Thyroid gland (tissue), 4 donors: ENCODE measurements around the gene EZH1. TPM values are rescaled to one million over a fixed set of nuclear protein-coding genes. Genes with fewer than 3 reads are reported as not detected.

Source experiments
- DNase-seq, 2 donors: peaks; one replicate each; pipeline ENCODE4 v3.0.0-alpha.2; 2019
- H3K27ac ChIP-seq, 3 donors: fragments of 200-600 bp; sonication (generic); 1 replicate in 2 of 3; 2 replicates in 1 of 3; pipeline ENCODE4 v1.5.1; 2016 to 2019; ENCODE audit warnings: mild to moderate bottlenecking in 1 of 3, moderate library complexity in 1 of 3
- H3K27me3 ChIP-seq: fragments of 200-600 bp; sonication (generic); one replicate; pipeline ENCODE4 v1.5.1; 2019
- H3K36me3 ChIP-seq, 2 donors: fragments of 200-600 bp; sonication (generic); one replicate each; pipeline ENCODE4 v1.5.1; 2016 to 2019
- H3K4me1 ChIP-seq, 2 donors: fragments of 200-600 bp; sonication (generic); one replicate each; pipeline ENCODE4 v1.5.1; 2017 to 2019
- H3K4me3 ChIP-seq, 3 donors: fragments of 200-600 bp; sonication (generic); replicated peaks in 1 of 3; 1 replicate in 2 of 3; 2 replicates in 1 of 3; pipeline ENCODE4 v1.5.1; 2016; ENCODE audit warnings: mild to moderate bottlenecking in 1 of 3
- H3K9me3 ChIP-seq: fragments of 200-600 bp; sonication (generic); one replicate; pipeline ENCODE4 v1.5.1; 2017
- POLR2A ChIP-seq, 2 donors: fragments of 450-650 bp; IDR thresholded peaks; one replicate each; pipeline ENCODE4 v1.6.1; 2017; ENCODE audit warnings: antibody characterized with exemption in 2 of 2, mild to moderate bottlenecking in 2 of 2, moderate library complexity in 1 of 2
- WGBS, 2 donors: methylation state at CpG; one replicate each; pipeline ENCODE4 v1.1.5; 2017; 5-methylcytosine and 5-hydroxymethylcytosine counted together
- intact Hi-C: fragments of 100-400 bp; cut with DNase I; formaldehyde crosslinking; loops from one replicate; pipeline ENCODE4 v1.15.1; 2023
- total RNA-seq, 4 donors: library from RNA; depleted of rRNA; stranded (reverse); fragments of >200 nt; gene quantifications; one replicate each; pipeline ENCODE4 v1.2.3, GENCODE V29; 2016
- TF ChIP-seq, protein P1 (sequence below), 6 experiments: fragments of 200-600 bp in 3 of 6; fragments of 450-650 bp in 3 of 6; sonication (generic) in 3 of 6; IDR thresholded peaks; one replicate each; pipeline ENCODE4 v1.5.1; 2016 to 2019; ENCODE audit warnings: antibody characterized with exemption in 6 of 6, mild to moderate bottlenecking in 2 of 6, inconsistent platforms in 1 of 6, moderate library complexity in 1 of 6

The EZH1 gene
- total RNA-seq, 4 donors from 2014 or later: 39.3 to 69.2 (median 56.4) TPM

DNA sequence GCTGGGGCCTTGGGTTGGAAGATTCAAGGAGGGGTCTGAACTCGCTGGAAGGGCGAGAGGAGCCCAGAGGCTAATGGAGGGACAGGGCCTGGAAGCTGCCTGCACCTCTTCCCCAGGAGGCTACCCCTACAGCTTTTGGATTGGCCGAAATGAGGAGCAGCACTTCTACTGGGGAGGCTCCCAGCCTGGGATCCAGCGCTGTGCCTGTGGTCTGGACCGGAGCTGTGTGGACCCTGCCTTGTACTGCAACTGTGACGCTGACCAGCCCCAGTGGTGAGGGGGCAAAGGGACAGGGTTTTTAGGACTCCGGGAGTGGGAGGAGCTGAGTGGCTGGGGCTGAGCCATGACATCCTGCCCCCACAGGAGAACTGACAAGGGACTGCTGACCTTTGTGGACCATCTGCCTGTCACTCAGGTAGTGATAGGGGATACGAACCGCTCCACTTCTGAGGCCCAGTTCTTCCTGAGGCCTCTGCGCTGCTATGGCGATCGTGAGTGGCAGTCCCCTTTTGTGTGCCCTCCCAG lies 53.8 kb downstream of the EZH1 start:
- Histone ChIP-seq H3K27ac (no peak overlapping the region), H3K27me3 (no peaks in the 10 kb centered on the region), H3K9me3 (no peaks in the 10 kb centered on the region), H3K4me3 (no peak overlapping the region), H3K4me1 (no peaks in the 10 kb centered on the region), H3K36me3 (no peaks in the 10 kb centered on the region)
- TF ChIP-seq, protein P1, sequence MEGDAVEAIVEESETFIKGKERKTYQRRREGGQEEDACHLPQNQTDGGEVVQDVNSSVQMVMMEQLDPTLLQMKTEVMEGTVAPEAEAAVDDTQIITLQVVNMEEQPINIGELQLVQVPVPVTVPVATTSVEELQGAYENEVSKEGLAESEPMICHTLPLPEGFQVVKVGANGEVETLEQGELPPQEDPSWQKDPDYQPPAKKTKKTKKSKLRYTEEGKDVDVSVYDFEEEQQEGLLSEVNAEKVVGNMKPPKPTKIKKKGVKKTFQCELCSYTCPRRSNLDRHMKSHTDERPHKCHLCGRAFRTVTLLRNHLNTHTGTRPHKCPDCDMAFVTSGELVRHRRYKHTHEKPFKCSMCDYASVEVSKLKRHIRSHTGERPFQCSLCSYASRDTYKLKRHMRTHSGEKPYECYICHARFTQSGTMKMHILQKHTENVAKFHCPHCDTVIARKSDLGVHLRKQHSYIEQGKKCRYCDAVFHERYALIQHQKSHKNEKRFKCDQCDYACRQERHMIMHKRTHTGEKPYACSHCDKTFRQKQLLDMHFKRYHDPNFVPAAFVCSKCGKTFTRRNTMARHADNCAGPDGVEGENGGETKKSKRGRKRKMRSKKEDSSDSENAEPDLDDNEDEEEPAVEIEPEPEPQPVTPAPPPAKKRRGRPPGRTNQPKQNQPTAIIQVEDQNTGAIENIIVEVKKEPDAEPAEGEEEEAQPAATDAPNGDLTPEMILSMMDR (IDR thresholded peaks at IDR 0.05): no peak
- no peak for TF ChIP-seq POLR2A (IDR thresholded peaks at IDR 0.05)
- intact Hi-C loops: no loop called here
- 84 to 89% methylated on average over 10 to 11 of the region's 12 CpGs for WGBS, 2 donors
- no peak for DNase-seq

DNA sequence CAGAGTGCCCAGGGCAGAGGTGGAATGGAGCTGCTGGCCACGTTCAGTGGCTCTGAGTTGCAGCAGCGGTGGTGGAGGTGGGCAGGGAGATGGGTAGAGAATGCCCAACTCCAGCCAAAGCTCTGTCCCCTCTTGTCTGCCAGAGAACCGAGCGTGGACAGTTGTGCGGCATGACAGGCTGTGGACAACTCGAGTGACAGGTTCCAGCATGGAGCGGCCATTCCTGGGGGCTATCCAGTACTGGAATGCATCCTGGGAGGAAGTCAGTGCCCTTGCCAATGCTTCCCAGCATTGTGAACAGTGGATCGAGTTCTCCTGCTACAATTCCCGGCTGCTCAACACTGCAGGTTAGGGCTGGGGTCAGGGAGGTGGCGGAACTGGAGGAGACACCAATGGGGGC lies 54.2 kb downstream of the EZH1 start:
- H3K27me3 ChIP-seq: no peaks in the 10 kb centered on the region
- TF ChIP-seq, protein P1 (IDR thresholded peaks at IDR 0.05): no peak
- TF ChIP-seq POLR2A (IDR thresholded peaks at IDR 0.05): no peak
- intact Hi-C loops: no loop called here
- WGBS, 2 donors: 77 to 81% methylated on average over 7 to 10 of the region's 10 CpGs
- H3K36me3 ChIP-seq: no peaks in the 10 kb centered on the region
- no peak for DNase-seq
- no peaks in the 10 kb centered on the region for H3K9me3 ChIP-seq
- no peaks in the 10 kb centered on the region for H3K4me1 ChIP-seq
- H3K4me3 ChIP-seq: no peak overlapping the region
- no peak overlapping the region for H3K27ac ChIP-seq

DNA sequence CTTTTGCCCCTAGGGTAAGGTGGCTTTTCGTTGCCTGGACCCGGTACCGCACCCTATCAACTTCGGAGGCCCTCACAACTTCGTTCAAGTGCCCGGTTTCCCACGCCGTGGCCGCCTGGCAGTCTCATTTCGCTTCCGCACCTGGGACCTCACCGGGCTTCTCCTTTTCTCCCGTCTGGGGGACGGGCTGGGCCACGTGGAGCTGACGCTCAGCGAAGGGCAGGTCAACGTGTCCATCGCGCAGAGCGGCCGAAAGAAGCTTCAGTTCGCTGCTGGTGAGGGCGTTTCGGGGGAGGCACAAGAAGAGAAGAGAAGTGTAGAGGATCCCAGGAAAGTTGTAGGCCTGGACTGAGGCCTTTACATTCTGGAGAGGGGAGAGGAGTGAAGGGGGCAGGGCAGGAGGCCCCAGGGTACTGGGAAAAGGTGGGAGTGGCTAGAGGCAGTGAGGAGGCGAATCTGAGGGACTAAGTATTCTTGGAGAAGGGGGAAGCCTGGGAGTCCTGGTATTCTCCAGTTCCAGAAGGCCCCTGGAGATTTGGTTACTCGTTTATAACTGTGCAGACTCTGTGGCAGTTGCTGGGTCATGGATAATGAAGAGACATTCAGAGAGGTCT lies 57.0 kb downstream of the EZH1 start:
- 59 to 60% methylated on average over 26 to 27 of the region's 27 CpGs for WGBS, 2 donors
- TF ChIP-seq POLR2A (IDR thresholded peaks at IDR 0.05): no peak
- TF ChIP-seq, protein P1 (IDR thresholded peaks at IDR 0.05): no peak
- no peak for DNase-seq
- Histone ChIP-seq H3K4me3 (no peak overlapping the region), H3K27me3 (no peaks in the 10 kb centered on the region), H3K9me3 (no peaks in the 10 kb centered on the region), H3K4me1 (peaks cover 6 to 21% of the 10 kb centered on the region in 2 donors), H3K36me3 (no peaks in the 10 kb centered on the region), H3K27ac (no peak overlapping the region)
- intact Hi-C loops: no loop called here

DNA sequence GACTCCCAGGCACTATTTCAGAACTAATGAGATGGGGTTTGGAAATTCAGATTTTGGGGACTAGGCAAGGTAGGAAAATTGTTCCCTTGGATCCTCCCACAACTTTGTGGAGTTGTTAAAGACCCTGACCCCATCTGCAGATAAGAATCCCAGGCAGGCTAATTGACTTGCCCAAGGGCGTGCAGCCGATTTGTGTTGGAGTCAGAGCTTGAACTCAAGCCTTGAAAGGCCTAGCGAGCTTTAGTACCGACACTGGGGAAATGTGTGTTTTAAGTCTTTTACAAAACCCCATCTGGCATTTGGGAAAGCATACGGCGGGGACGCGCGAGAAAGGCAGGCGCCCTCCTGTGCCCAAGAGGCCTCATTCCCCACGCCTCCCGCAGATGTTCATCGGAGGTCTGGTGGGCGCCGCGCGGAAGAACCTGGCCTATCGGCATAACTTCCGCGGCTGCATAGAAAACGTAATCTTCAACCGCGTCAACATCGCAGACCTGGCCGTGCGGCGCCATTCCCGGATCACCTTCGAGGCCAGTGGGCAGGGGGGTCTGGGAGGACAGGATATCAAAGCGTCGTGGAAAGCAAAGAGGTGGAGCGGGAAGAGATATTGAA lies 58.2 kb downstream of the EZH1 start:
- intact Hi-C loops: no loop called here
- H3K9me3 ChIP-seq: no peaks in the 10 kb centered on the region
- no peak overlapping the region for H3K27ac ChIP-seq
- no peak for DNase-seq
- peaks cover 12 to 31% of the 10 kb centered on the region in 2 donors for H3K4me1 ChIP-seq
- TF ChIP-seq POLR2A (IDR thresholded peaks at IDR 0.05): no peak
- TF ChIP-seq, protein P1 (IDR thresholded peaks at IDR 0.05): no peak
- WGBS, 2 donors: 58 to 59% methylated on average over 32 of the region's 32 CpGs
- no peaks in the 10 kb centered on the region for H3K27me3 ChIP-seq
- no peak overlapping the region for H3K4me3 ChIP-seq
- H3K36me3 ChIP-seq: no peaks in the 10 kb centered on the region

DNA sequence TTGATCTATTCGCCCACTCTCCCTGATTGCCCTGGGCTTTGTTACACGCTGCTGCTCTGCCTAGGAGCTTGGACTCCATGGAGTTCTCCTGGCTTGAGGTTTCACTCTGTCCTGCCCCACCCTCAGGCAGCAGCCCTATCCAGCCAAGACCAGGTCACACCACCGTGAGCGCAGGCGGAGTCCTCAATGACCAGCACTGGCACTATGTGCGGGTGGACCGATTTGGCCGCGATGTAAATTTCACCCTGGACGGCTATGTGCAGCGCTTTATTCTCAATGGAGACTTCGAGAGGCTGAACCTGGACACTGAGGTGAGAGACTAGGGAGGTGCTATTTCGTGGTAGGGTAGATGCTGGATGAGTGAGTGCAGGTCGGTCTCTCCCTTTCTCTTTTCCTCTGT lies 59.0 kb downstream of the EZH1 start:
- WGBS, 2 donors: 60 to 78% methylated on average over 14 of the region's 14 CpGs
- no peak overlapping the region for H3K27ac ChIP-seq
- H3K9me3 ChIP-seq: no peaks in the 10 kb centered on the region
- H3K4me3 ChIP-seq: no peak overlapping the region
- H3K27me3 ChIP-seq: no peaks in the 10 kb centered on the region
- no peak for TF ChIP-seq POLR2A (IDR thresholded peaks at IDR 0.05)
- TF ChIP-seq, protein P1 (IDR thresholded peaks at IDR 0.05): no peak
- no peaks in the 10 kb centered on the region for H3K36me3 ChIP-seq
- intact Hi-C loops: no loop called here
- H3K4me1 ChIP-seq: peaks cover 12 to 33% of the 10 kb centered on the region in 2 donors
- no peak for DNase-seq
